Peyer's patch (tissue), 4 donors: Measurements from ENCODE around the gene ERO1B.

Experiments
- CTCF ChIP-seq, 6 experiments: fragments of 450-650 bp in 4 of 6; fragments of 200-600 bp in 2 of 6; sonication (generic) in 1 of 6; IDR thresholded peaks; one replicate each; pipeline ENCODE4 v1.5.1; 2017 to 2019; ENCODE audit warnings: antibody characterized with exemption in 6 of 6, mild to moderate bottlenecking in 3 of 6, moderate library complexity in 1 of 6
- POLR2A ChIP-seq, 2 donors: fragments of 450-650 bp; IDR thresholded peaks; one replicate each; pipeline ENCODE4 v1.5.1; 2017; ENCODE audit warnings: antibody characterized with exemption in 2 of 2, mild to moderate bottlenecking in 2 of 2, moderate library complexity in 2 of 2

- TF ChIP-seq CTCF (IDR thresholded peaks at IDR 0.05) (no peak), POLR2A (IDR thresholded peaks at IDR 0.05) (no peak)
Observed at GRCh38 chr1:236235116-236235515, 46.6 kb downstream of the ERO1B start.
